ENCODE measurements around the gene EFR3B. TPM values are rescaled to one million over a fixed set of nuclear protein-coding genes. Genes with fewer than 3 reads are reported as not detected.

EFR3B gene
- total RNA-seq, 2 experiments from 2014 or later, result not detected

GRCh38 chr2:25039126-25039525 lies 2.8 kb upstream of the EFR3B start:
- POLR2A ChIA-PET, result no interaction called here
- no TSS peak for BruUV-seq (replicated peaks)
- H3K4me2 ChIP-seq (ENCODE audit: low read length), result no peak overlapping the region
- peaks cover 13% of the 10 kb centered on the region for H3K4me1 ChIP-seq (ENCODE audit: insufficient read depth, low read length, poor library complexity, severe bottlenecking)
- no peak overlapping the region for H2AFZ ChIP-seq (ENCODE audit: low read length)
- no peak for TF ChIP-seq CTCF (conservative IDR thresholded peaks at IDR 0.05; ENCODE audit: low read length)
- TF ChIP-seq EZH2phosphoT487 (IDR thresholded peaks at IDR 0.05; ENCODE audit: borderline replicate concordance, low read depth, low read length), result no peak
- no peak overlapping the region for H3K27ac ChIP-seq (ENCODE audit: low read depth, low read length, poor library complexity, severe bottlenecking)
- no peaks in the 10 kb centered on the region for H3K36me3 ChIP-seq (ENCODE audit: insufficient read depth, low read length)
- intact Hi-C loops (cut with micrococcal nuclease; ENCODE audit: unreplicated experiment), result no loop called here
- H3K9me3 ChIP-seq (ENCODE audit: low read length), result no peaks in the 10 kb centered on the region
- DNase-seq (ENCODE audit: low spot score), result no peak
- CTCF ChIA-PET (ENCODE audit: unreplicated experiment), result no interaction called here
- H3K79me2 ChIP-seq (ENCODE audit: insufficient read depth, low read depth, low read length), result no peaks in the 10 kb centered on the region
- no peaks in the 10 kb centered on the region for H4K20me1 ChIP-seq (ENCODE audit: insufficient read depth, low read length)
- no peaks in the 10 kb centered on the region for H3K9me2 ChIP-seq (ENCODE audit: insufficient read depth, low read length)
- H3K4me3 ChIP-seq (ENCODE audit: low read depth, low read length, poor library complexity, severe bottlenecking), result no peak overlapping the region

- intact Hi-C loops (cut with micrococcal nuclease; ENCODE audit: unreplicated experiment), result no loop called here
- Histone ChIP-seq H3K27ac (ENCODE audit: low read depth, low read length, poor library complexity, severe bottlenecking) (no peak overlapping the region), H3K4me1 (ENCODE audit: insufficient read depth, low read length, poor library complexity, severe bottlenecking) (peaks cover 13% of the 10 kb centered on the region), H4K20me1 (ENCODE audit: insufficient read depth, low read length) (no peaks in the 10 kb centered on the region), H2AFZ (ENCODE audit: low read length) (no peak overlapping the region; the same call in 1 of the 2 replicates), H3K4me3 (ENCODE audit: low read depth, low read length, poor library complexity, severe bottlenecking) (peak overlapping the region; percentile 62), H3K79me2 (ENCODE audit: insufficient read depth, low read depth, low read length) (no peaks in the 10 kb centered on the region), H3K36me3 (ENCODE audit: insufficient read depth, low read length) (no peaks in the 10 kb centered on the region), H3K4me2 (ENCODE audit: low read length) (peak overlapping the region; percentile 95), H3K9me3 (ENCODE audit: low read length) (no peaks in the 10 kb centered on the region), H3K9me2 (ENCODE audit: insufficient read depth, low read length) (no peaks in the 10 kb centered on the region)
- POLR2A ChIA-PET, result interaction anchor here (0.6 to 0.7 kb wide), 2 partner anchors 413 to 651 kb away, joined by 4 read pairs; no protein-coding TSS in a partner anchor
- peak; percentile 12 for DNase-seq (ENCODE audit: low spot score)
- TF ChIP-seq EZH2phosphoT487 (IDR thresholded peaks at IDR 0.05; ENCODE audit: borderline replicate concordance, low read depth, low read length), result no peak
- no peak for TF ChIP-seq CTCF (conservative IDR thresholded peaks at IDR 0.05; ENCODE audit: low read length)
- CTCF ChIA-PET (ENCODE audit: unreplicated experiment), result interaction anchor here (0.6 to 0.7 kb wide), 2 partner anchors 55 to 678 kb away, joined by 5 read pairs; no protein-coding TSS in a partner anchor
- no TSS peak for BruUV-seq (replicated peaks)
These were observed 459 bp upstream of the EFR3B start for GRCh38 chr2:25041307-25041927.

All from OCI-LY7 (cell line).